HuH-7.5 (cell line): ENCODE measurements around the gene EIF4ENIF1.
A peak's percentile ranks its signal among the peaks of the same experiment; 100 is the strongest.
"Not testable (repeated sequence)": the region's sequence is repeated elsewhere in the genome, so short reads cannot be mapped to it uniquely, and the experiment has no call there.

Source experiments
- DNase-seq: peaks from one replicate; pipeline ENCODE4 v3.0.0; 2011; ENCODE audit warnings: low spot score

EIF4ENIF1 gene

DNA sequence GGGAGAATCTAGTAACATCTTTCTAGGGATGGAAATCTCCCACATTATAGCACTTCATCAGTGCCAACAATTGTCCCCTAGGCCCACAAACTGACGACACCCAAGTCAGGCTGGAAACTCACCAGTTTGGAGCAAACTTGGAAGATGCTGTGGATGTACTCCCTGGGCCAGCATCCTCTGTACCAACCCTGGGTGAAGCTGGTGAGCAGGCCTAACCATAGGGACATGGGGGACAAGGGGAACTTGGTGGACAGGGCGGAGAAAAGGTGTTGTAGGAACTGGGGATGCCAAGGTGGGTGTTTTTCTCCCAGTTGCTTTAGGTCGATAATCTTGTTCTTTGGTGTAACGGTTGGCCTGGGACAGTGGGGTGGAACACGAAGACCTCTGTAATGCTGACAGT is 48.0 kb downstream of the EIF4ENIF1 start:
- no peak for DNase-seq

DNA sequence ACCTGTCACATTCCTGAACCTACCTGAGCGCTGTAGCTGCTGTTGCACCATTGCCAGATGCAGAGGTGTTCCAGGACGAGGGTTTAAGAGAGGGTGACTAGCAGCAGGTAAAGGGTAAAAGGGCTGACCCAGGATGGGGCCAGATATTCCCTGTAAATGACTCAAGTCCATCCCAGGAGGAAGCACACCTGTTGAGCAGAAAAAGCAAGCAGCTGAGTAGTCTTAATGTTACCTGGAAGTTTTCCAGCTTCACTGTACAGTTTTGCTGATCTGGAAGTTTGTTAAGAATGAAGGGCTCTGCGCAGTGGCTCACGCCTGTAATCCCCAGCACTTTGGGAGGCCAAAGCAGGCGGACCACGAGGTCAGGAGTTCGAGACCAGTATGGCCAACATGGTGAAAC is 49.0 kb downstream of the EIF4ENIF1 start:
- no peak for DNase-seq

DNA sequence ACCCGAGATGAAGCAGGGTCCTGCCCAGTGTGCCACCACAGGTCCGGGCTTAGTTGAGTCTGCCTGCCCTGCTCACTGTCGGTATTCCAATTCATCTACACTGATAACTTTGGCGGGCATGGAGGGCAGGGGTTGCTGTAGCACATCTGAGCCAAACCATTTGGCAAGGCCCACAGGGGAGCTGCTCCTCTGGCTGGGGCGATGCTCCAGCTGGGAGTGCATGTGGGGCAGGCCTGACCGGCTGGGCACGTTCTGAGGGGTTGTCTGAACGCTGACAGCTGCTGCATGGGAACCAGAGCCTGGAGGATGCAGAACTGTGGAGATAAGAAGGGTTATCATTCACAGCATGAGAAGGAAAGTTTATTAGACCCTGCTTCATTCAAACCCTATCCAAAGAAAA is 49.8 kb downstream of the EIF4ENIF1 start:
- DNase-seq = no peak

DNA sequence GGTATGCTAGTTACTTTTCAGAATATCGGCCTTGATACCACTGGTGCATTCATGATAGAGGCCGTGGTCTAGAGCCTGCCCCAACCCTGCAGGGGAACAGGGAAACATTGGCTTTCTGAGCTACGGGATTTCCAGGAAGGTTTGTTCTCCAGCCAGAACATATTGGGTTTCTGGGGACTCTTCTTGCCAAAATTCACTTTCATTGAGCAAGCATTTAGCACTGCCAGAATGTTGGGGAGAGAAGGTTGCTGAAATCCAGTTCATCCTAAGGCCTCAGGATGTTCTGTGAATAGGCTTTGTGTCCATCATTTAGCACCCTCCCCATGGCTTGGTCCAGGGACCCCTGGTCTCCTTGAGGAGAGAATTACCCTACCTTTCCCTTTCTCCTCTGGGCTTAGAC is 53.5 kb downstream of the EIF4ENIF1 start:
- no peak for DNase-seq

DNA sequence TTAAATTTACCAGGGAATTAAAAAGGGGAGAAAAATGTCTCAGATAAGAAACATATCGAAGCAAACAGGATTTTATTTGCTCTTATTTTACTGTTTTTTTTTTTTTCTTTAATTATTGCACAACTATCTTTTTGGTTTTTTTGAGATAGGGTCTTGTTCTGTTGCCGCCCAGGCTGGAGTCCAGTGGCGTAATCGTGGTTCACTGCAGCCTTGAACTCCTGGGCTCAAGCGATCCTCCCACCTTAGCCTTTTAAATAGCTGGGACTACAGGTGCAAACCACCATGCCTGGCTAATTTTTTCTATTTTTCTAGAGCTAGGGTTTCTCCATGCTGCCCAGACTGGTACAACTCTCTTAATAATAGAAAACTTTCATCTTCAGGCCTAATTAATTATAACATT is 57.7 kb downstream of the EIF4ENIF1 start:
- no peak for DNase-seq

DNA sequence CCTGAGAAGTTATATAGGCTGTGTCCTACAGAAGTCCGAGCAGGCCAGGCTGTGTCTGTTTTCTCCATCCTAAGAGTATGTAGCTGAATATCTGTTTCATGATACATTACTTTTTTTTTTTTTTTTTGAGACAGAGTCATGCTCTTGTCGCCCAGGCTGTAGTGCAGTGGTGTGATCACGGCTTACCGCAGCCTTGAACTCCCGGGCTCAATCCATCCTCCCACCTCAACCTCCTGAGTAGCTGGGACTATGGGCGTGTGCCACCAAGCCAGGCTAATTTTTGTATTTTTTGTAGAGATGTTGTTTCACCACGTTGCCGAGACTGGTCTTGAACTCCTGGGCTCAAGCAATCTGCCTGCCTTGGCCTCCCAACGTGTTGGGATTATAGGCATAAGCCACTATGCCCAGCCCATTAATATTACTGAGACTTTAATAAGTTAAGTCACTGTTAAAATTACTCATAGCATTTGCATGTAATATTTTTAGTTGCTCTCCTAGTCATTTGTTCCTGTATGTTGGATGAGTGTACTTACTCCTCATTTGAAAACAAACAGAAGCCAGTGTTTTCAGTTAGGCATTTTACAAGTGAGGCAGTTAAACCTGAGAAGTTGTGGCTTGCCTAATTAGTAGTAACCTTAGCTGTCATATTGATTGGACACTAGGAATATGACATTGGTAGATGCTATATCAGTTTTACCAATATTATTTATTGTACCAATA is 64.2 kb downstream of the EIF4ENIF1 start:
- DNase-seq = no peak

DNA sequence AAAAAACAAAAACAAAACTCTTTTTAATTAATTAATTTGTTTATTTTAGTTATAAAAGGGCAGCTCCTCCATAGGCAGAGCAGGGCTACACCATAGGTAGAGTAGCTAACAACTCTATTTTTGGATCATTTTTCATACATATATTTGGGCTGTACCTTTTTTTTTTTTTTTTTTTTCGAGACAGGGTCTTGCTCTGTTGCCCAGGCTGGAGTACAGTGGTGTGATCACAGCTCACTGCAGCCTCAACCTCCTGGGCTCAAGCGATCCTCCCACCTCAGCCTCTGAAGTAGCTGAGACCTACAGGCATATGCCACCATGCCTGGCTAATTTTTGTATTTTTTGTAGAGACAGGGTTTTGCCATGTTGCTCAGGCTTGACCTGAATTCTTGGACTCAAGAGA is 87.3 kb downstream of the EIF4ENIF1 start:
- not testable (repeated sequence) for DNase-seq

DNA sequence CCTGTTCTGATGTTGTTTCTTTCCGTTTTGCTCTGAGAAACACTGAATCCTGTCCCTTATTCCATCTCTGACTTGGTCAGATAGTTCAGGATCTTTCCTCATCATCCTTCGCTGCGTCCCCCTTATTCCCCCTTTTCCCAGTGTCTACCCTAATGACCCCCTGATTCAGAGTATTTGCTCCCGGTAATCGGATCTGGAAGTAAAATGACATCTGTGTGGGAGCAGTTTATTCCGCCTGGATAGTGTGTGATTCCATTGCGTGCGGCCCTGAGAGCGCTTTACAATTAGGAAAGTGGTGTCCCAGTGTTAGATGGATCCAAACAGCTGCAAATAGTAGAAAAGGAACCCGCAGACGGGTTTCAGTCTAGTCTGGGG is 89.6 kb downstream of the EIF4ENIF1 start:
- peak; percentile 23 for DNase-seq

DNA sequence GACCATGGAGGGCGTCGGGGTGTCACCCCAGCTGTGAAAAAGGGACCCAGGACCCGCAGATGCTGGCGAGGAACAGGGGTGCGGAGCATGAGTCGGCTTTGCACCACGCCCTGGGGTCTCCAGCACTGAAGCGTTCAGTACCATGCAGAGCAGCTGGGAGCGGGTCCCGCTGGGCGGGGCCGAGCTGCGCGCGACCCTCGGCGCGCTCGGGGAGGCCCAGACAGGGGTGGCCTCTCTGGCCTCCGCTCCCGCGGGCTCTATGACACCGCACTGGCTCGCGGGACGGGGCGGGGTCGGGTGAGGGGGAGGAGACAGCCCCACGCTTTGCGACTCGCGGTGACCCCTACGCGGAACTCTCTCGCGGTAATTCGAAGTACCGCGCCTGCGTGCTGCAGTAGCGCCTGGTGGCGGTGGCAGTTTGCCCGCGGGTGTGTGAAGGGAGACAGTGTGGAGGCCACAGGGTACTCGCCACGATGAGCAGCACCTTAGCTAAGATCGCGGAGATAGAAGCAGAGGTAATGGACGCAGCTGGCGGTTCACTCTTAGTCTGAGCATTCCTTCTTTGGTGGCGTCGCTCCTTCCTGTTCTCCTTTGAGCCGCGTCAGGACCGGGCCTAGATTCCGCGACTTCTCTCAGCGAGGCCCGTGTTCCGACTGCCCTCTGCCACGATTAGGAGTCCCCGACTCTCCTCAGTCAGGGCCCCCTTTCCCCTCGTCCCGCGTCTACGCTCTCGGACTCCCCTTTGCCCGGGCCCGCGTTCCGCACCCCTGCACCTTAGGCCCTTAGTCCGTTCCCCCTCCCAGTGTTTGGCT is 90.2 kb downstream of the EIF4ENIF1 start, which contains the start of gene DRG1:
Gene DRG1 (plus strand): TSS at position 394 of the 812 bp plus-strand sequence. CDS start 80 bp downstream, at position 474.
- DNase-seq = peak; percentile 86

DNA sequence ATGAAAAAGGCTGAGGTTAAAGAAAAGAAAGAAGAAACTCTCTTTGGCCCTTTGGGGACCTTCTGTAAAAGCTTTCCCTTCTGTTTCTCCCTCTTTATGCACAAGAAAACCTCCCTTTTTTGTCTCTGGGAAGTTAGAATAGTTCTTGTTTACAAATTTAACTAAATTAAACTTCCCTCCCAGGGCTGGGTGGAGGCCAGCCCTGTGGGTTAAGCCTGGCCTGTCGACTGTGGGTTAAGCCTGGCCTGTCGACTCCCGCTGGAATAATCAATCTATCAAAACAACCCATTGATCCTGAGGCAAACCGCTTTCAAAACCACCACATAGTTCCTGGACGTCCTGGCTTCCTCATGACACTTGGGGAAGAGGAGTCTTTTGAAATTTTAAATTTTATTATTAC is 91.4 kb downstream of the EIF4ENIF1 start:
- no peak for DNase-seq

DNA sequence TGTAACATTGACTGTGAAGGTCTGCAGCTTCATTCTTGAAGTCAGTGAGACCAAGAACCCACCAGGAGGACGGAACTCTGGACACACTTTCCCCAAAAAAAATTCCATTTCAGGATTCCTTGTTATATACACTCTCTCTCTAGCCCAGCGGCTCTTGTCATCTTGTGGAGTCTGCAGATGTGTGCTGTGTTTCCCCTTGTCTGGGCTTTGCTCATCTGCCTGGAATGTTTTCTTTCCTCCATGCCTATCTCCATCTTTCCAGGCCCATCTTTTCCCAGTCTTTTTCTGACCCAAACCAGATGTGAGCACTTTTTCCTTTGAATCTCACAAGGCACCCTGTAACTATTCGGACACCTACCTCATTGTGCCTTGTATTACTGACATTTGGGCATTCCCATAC is 95.3 kb downstream of the EIF4ENIF1 start:
- no peak for DNase-seq

DNA sequence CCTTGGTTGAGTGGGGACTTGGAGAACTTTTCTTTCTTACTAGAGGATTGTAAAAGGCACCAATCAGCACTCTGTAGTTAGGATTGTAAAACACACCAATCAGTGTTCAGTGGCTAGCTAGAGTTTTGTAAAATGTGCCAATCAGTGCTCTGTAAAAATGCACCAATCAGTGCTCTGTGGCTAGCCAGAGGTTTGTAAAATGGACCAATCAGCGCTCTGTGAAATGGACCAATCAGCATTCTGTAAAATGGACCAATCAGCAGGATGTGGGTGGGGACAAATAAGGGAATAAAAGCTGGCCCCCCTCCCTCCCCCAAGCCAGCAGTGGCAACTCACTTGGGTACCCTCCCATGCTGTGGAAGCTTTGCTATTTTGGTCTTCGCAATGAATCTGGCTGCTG is 95.7 kb downstream of the EIF4ENIF1 start:
- DNase-seq = no peak
